GM21447 (cell line): ENCODE data around the gene SRGAP2C.
"Not testable (repeated sequence)": the region's sequence is repeated elsewhere in the genome, so short reads cannot be mapped to it uniquely, and the experiment has no call there.

ENCODE experiments used
- ATAC-seq: cut with Tn5 transposase; IDR thresholded peaks from one replicate; pipeline ENCODE4 v1.9.1; 2021; ENCODE audit not compliant: unreplicated experiment

Gene SRGAP2C

GRCh38 chr1:121185140-121185708 lies 449 bp downstream of the SRGAP2C start:
- ATAC-seq = peak; percentile 5

- ATAC-seq = not testable (repeated sequence)
These were observed 1.4 kb downstream of the SRGAP2C start for GRCh38 chr1:121186191-121186590.

- ATAC-seq = not testable (repeated sequence)
These were observed 3.1 kb downstream of the SRGAP2C start for GRCh38 chr1:121187914-121188313.

GRCh38 chr1:121192512-121192911 lies 7.7 kb downstream of the SRGAP2C start:
- not testable (repeated sequence) for ATAC-seq

GRCh38 chr1:121197095-121197882 lies 12.5 kb downstream of the SRGAP2C start:
- not testable (repeated sequence) for ATAC-seq

GRCh38 chr1:121199763-121200162 lies 15.0 kb downstream of the SRGAP2C start:
- ATAC-seq = not testable (repeated sequence)

GRCh38 chr1:121200232-121200631 lies 15.5 kb downstream of the SRGAP2C start:
- not testable (repeated sequence) for ATAC-seq

- ATAC-seq = not testable (repeated sequence)
These were observed 16.5 kb downstream of the SRGAP2C start for GRCh38 chr1:121200985-121201981.

- not testable (repeated sequence) for ATAC-seq
These were observed 18.2 kb downstream of the SRGAP2C start for GRCh38 chr1:121202986-121203385.

- ATAC-seq = not testable (repeated sequence)
These were observed 21.3 kb downstream of the SRGAP2C start for GRCh38 chr1:121205786-121206711.

- ATAC-seq = not testable (repeated sequence)
These were observed 22.6 kb downstream of the SRGAP2C start for GRCh38 chr1:121207328-121207727.

GRCh38 chr1:121208375-121208774 lies 23.6 kb downstream of the SRGAP2C start:
- ATAC-seq = not testable (repeated sequence)

GRCh38 chr1:121210778-121211177 lies 26.0 kb downstream of the SRGAP2C start:
- not testable (repeated sequence) for ATAC-seq

GRCh38 chr1:121213491-121213890 lies 28.7 kb downstream of the SRGAP2C start:
- not testable (repeated sequence) for ATAC-seq

- ATAC-seq = not testable (repeated sequence)
These were observed 29.9 kb downstream of the SRGAP2C start for GRCh38 chr1:121214544-121215156.

GRCh38 chr1:121215699-121216417 lies 31.1 kb downstream of the SRGAP2C start:
- ATAC-seq = not testable (repeated sequence)

- ATAC-seq = not testable (repeated sequence)
These were observed 31.9 kb downstream of the SRGAP2C start for GRCh38 chr1:121216676-121217075.

- ATAC-seq = peak; percentile 61
These were observed 37.0 kb downstream of the SRGAP2C start for GRCh38 chr1:121221770-121222169.

GRCh38 chr1:121224714-121225113 lies 39.9 kb downstream of the SRGAP2C start:
- ATAC-seq = peak; percentile 97
